Measurements from ENCODE around the gene TMEM115.

TMEM115 gene

DNA sequence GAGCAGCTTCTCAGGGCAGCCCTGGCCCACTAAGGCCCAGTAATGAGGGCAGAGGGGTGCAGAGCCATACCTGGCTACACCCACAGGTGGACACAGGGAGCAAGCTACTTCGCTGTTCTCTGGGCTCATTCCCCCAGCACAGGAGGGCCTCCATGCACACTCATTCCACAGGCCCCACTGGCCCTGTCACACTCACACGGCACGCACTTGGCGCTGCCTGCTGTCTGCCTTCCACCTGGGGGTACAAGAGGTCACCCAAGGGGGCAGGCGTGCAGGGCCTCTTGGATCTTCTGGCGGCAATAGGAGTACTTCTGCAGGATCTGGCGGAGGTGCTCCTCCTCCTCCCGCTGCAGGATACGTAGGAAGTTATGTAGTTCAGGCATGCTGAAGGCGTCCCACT lies 29.0 kb downstream of the TMEM115 start:
- no peak for DNase-seq

- peak; percentile 43 for DNase-seq
Measured at GRCh38 chr3:50327943-50328691, 31.2 kb downstream of the TMEM115 start, which contains the start of gene TUSC2. Gene TUSC2, minus strand, starts transcription at chr3:50328223. Its CDS starts 124 bp downstream, at chr3:50328099.

DNA sequence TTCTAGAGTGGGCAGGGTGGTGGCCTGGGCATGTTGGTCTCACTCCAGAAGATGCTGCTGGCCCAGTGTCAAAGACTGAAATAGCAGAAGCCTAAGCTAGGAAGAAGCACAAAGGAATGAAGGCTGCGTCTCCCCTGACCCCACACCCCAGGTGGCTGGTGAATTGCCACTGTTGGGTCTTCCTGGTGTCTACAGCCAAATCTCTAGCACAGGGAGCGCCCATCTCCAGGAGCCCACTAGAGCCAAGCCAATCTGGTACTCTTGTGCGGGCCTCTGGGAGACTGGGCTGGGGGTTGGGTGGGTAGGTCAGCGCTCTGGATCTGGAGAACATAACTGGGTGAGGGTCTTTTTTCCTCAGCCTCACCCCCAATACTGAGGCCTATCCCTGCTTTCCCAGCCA lies 32.2 kb downstream of the TMEM115 start:
- DNase-seq: no peak

DNA sequence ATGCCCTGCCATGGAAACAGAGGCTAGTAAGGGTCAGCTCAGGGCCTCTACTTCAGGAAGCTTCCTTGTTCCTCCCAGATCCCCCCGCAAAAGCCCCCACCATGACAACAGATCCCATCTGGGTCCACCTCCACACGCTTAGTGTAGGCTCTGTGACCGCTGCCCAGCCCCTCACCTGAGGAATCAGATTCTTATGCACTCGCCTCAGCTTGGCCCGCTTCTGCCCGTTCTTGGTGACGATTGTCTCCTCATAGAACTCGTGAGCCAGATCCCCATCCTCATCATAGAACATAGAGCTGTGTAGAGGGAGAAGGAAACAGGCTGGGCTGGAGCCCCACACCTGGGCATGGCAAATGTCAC lies 33.2 kb downstream of the TMEM115 start:
- no peak for DNase-seq

DNA sequence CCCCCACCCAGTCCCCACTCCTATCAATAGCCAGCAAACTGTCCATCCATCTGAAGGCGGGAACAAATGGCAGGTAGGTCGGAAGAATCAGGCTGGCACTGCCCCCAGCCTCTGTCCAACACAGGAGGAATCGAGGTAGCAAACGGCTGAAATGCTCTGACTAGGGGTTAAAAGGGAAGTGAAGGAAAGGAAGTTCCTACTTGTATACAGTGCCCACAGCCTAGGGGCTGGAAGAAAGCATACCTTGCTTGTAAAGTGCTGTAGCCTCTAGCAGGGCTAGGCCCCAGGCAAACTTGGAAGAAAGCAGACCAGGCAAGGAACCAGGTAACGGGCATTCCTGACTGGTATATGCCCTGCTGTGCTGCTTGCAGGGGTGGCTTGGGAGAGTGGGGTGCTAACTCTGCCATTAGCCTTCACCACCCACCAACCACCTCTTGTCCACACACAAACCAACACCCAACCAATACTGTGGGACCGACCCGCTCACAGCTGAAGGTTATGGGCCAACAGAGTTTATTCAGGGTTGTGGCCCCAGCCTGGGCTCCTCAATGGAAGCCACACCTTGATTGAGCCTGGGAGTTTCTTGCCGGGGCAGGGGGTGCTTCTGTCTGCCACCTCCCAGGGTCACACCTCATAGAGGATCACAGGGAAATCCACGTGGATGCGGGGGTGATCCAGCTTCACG lies 33.7 kb downstream of the TMEM115 start:
- no peak for DNase-seq

GRCh38 chr3:50325113-50325480 lies 34.2 kb downstream of the TMEM115 start:
- DNase-seq: no peak

GRCh38 chr3:50324351-50325112 lies 34.8 kb downstream of the TMEM115 start:
- DNase-seq: no peak

GRCh38 chr3:50323614-50324199 lies 35.6 kb downstream of the TMEM115 start:
- no peak for DNase-seq

DNA sequence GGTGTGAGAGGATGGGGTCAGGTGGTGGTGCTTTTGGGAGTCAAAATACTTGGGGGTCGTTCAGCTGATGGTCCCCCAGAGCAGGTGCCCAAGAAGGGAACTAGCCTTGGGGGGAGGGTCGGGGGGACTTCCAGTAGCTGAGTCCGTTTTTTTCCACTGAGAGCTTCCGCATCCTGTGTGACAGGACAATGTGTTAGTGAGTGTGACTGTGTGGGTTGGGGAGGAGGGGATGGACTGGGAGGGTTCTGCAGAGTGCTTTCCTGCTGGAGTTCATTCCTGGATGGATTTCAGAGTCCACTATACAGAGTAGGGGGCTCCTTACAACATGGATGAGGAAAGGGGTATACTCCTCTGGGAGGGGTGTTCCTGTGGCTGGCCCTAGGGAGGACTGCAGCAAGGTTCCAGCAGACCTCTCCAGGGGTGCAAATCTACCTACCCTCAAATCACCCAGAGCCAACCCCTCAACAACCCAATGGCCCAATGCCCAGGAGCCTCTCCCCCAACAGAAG lies 36.2 kb downstream of the TMEM115 start:
- no peak for DNase-seq

DNA sequence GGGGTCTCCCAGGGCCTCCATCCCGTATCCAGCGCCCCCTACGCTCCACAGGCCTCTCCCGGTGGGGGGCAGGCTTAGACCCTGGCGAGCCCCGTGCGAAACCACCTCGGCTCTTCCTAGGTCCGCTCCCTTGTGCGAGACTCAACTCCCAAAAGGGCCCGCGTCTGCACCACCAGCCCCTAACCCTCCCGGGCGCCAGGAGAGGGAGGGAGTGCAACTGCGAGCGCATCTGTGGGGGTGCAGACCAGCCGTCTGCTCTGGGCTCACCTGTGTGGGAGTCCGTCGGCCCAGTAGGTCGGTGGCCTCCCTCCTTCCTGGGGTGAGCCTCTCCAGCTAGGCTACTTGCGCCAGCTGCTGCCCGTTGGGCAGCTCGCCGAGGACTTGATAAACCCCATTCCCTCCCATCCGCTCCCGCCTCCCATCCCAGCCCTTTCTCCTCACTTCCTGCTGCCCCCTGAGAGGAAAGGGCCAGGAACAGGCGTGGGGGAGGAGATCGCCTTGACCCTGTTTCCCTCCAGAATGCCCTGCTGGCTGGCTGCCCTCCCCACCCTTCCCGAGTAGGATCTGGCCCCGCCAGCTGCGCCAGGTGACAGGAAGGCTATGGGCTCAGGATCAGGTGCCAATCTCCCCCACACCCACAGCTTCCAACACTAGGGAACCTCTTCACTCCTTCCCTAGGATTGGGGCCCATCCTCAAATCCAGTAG lies 36.8 kb downstream of the TMEM115 start, which contains the start of gene HYAL2:
TSS of gene HYAL2 (minus strand) at position 360 of the 706 bp plus-strand sequence. CDS start 2,256 bp downstream, outside the sequence.
- peak; percentile 25 for DNase-seq

- no peak for DNase-seq
Measured at GRCh38 chr3:50322115-50322385, 37.3 kb downstream of the TMEM115 start.

- peak; percentile 53 for DNase-seq
Measured at GRCh38 chr3:50321336-50322114, 37.8 kb downstream of the TMEM115 start.

DNA sequence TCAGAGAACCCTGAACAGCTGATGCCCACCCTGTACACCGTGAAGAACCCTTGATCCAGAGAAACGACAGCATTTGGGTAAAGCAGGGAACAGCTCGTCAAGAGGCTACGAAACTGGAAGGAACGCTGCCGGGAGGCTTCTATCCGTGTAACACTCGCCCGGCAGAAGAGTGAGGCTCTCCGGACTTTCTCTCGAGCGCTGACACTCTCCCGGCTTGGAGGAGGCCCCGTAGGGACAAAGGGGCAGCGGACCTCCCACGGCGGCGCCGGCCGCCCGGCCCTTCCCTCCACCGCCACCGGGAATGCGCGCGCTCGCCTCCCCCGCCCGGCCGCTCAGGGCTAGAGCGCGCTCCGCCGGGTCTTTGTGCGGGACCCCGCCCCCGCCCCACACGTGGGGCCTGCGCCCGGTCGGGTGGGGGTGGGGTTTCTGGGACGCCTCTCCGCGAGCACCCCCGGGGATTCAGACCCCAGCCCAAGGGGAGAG lies 38.4 kb downstream of the TMEM115 start:
- DNase-seq: no peak

DNA sequence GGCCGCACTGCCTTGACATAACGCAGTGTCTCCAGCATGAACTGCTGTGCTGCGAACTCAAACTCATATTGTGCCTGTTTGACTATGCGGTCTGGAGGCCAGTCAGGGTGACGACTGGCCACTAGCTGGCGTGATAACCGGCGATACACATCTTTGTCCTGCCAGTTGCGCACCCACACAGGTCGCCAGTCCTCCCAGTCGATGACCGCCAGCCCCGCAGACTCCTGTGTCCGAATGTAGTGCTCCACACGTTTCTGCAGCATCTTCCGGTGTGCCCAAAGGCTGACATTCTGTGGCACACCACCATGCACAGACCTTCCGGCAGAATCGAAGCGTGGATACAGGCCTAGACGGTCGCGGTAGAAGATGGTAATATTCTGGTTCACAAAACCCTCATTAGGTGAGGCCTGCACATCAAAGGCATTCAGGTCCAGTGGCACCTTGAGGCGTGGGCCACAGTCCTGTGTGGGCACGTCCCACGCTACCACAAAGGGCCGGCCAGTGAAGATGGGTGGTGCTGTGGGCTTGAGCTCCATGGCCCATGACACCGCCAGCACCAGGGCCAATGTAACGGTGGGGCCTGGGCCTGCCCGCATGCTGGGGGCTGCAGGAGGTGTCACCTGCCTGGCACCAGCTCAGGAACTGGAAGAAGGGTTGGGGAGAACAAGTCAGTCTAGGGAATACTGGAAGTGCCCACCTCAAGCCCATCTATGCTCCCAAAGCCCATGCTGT lies 39.3 kb downstream of the TMEM115 start:
- DNase-seq: no peak

GRCh38 chr3:50319181-50319893 lies 40.0 kb downstream of the TMEM115 start:
- no peak for DNase-seq

- no peak for DNase-seq
Measured at GRCh38 chr3:50318615-50319014, 40.7 kb downstream of the TMEM115 start.

- DNase-seq: no peak
Measured at GRCh38 chr3:50318163-50318562, 41.2 kb downstream of the TMEM115 start.

- no peak for DNase-seq
Measured at GRCh38 chr3:50317300-50317699, 42.0 kb downstream of the TMEM115 start.

GRCh38 chr3:50316657-50317242 lies 42.6 kb downstream of the TMEM115 start:
- DNase-seq: no peak

GRCh38 chr3:50314816-50315215 lies 44.5 kb downstream of the TMEM115 start:
- DNase-seq: no peak
